D721Med (cell line): ENCODE results near the gene XIRP2.
"Not testable (repeated sequence)": the region's sequence is repeated elsewhere in the genome, so short reads cannot be mapped to it uniquely, and the experiment has no call there.

Experiments used
- DNase-seq: peaks from one replicate; pipeline ENCODE4 v3.0.0; 2011; ENCODE audit warnings: low spot score; ENCODE audit not compliant: insufficient read length
- FAIRE-seq: peaks from 2 replicates; lab custom pipeline; 2011; peaks lifted over from hg19 to GRCh38; lab: Jason Lieb, UNC
- TF ChIP-seq, protein P1 (sequence below): IDR thresholded peaks from 2 replicates; pipeline ENCODE4 v1.5.1; 2012; ENCODE audit warnings: mild to moderate bottlenecking, control low read depth; ENCODE audit not compliant: insufficient read depth; ENCODE audit errors: missing control alignments

The XIRP2 gene

DNA sequence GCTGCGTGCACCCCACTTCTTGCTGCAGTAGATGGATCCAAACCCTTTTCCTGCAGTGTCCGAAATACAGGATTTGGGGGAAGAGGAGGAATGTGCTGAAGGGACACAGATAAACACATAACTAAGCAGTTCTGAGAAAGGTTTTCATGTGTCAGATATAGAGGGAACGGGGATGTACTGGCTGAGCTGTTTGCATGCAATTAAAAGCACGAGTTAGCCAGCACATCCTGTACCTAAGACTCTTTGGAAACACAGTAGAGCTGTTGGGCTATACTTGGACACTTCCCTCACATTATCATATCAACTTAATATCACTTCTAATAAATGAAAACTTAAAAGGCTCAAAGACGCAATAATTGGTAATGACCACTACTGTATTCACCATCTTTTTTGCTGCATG lies 377.4 kb downstream of the XIRP2 start:
- FAIRE-seq (no peak), DNase-seq (no peak)
- TF ChIP-seq, protein P1, sequence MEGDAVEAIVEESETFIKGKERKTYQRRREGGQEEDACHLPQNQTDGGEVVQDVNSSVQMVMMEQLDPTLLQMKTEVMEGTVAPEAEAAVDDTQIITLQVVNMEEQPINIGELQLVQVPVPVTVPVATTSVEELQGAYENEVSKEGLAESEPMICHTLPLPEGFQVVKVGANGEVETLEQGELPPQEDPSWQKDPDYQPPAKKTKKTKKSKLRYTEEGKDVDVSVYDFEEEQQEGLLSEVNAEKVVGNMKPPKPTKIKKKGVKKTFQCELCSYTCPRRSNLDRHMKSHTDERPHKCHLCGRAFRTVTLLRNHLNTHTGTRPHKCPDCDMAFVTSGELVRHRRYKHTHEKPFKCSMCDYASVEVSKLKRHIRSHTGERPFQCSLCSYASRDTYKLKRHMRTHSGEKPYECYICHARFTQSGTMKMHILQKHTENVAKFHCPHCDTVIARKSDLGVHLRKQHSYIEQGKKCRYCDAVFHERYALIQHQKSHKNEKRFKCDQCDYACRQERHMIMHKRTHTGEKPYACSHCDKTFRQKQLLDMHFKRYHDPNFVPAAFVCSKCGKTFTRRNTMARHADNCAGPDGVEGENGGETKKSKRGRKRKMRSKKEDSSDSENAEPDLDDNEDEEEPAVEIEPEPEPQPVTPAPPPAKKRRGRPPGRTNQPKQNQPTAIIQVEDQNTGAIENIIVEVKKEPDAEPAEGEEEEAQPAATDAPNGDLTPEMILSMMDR, result no peak

DNA sequence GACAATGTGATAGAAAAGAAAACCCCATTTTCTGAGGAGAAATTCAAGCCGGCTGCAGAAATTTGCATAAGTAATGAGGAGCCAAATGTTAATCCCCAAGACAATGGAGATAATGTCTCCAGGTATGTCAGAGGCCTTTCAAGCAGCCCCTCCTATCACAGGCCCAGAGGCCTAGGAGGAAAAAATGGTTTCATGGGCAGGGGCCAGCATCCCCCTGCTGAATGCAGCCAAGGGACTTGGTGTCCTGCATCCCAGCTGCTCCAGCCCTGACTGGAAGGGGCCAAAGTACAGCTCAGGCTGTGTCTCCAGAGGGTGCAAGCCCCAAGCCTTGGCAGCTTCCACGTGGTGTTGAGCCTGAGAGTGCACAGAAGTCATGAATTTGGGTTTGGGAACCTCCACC lies 380.0 kb downstream of the XIRP2 start:
- DNase-seq, FAIRE-seq: not testable (repeated sequence)

DNA sequence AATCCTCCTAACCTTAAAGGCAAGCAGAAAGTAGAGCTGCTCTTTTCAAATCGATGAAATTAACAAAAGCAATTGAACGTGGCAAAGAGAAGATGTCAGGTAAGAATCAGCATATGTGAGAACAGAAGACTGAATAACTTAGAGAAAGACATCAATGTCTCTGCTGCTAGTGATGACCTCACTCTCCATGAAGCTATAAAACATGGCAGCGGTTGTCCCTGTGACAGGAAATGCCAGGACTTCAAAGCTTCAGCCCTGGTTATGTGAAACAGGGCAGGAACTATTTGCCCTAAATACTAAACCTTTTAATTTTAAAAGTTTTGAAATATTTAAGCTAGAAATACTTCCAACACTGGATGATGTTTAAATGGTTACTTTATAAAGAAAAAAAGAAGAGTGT lies 383.7 kb downstream of the XIRP2 start:
- DNase-seq (no peak), FAIRE-seq (no peak)
- TF ChIP-seq, protein P1, result no peak

DNA sequence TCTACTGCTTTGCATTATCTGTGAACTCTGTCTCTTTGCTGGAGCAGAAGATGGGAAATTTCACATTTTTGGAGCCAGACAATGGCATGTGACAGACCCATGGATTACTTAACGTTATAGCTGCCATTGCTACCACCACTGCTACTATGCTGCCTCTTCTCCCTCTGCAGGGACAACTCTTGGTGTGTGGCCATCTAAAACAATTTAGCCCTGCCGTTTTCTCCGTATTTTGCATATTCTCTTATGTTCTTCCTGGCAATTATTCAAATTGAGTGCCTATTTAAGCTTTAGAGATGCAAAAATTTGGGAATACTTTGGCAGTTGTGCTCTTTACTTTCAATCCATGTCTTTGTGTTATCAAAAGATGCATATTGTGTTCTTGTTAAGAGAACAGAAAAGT lies 386.8 kb downstream of the XIRP2 start:
- TF ChIP-seq, protein P1, result no peak
- no peak for FAIRE-seq
- DNase-seq, result no peak

DNA sequence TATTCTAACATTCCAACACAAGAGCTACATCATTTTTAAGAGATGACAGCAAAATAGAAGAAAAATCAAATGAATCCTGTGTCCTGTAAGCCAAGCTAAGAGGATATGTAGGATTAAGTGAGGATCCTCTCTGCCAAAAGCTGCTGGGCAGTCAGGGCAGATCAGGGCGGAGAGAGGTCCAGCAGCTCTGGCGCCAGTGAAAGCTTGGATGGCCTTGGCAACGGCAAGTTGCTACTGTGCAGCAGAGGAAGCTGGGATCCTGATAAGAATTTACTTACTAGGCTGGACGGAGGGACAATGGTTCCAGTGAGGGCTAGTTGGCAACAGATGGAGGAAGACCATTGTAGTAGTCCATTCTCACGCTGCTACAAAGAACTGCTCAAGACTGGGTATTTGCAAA lies 391.5 kb downstream of the XIRP2 start:
- TF ChIP-seq, protein P1, result no peak
- no peak for DNase-seq
- FAIRE-seq, result no peak

DNA sequence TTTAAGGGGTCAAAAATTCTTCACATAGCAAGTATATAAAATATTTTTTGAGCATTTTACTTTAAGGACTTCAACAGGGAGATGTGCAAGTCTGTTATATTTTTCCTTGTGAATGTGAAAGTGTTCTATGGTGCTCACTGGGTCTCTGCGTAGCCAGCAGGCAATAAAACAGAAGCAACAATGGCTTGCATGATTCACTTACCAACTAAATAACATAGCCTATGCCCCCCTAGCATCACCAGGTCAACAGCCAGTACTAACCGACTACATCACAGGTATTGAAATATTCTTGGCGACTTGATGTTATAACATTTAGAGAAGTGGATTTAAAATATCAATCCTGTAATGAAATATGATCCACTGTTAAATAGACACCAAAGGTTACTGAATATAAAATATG lies 398.9 kb downstream of the XIRP2 start:
- DNase-seq, result no peak
- FAIRE-seq, result no peak
- TF ChIP-seq, protein P1, result no peak

DNA sequence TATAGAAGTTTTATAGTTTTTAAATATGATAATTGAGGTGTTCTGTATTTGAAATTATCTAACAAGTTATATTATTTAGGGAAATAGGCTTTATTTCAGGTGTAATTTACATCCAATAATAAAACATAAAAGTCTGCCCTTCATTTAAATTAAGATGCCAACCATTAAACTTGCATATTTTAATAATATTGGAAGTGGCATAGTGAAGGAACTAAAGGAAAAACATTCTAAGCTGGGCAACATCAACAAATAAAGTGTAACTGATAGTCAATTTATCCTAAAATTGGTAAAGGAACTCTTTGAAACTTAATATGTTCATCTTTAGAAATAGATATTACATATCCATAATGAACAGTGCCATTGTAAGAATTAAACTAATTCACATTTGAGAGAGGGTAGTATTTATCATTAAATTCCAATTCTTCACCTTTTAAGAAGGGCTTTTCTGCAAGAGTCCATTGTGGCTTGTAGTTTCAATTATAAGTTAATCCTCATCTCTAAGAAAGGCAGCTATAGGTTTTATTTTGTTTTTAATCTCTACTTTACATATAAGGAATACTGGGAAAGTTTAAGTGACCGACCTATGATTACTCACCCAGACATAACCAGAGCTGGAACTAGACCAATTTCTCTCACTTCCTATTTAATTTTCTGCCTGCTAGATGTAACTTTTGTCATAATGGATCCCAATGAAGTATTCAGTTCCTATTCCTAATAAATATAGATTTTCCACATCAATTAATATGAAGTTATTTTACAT lies 401.6 kb downstream of the XIRP2 start:
- TF ChIP-seq, protein P1, result no peak
- FAIRE-seq (no peak), DNase-seq (no peak)
